Measurements from ENCODE around the gene ACSS3.

GRCh38 chr12:81125691-81126090 lies 47.8 kb downstream of the ACSS3 start:
- TF ChIP-seq SIN3A (IDR thresholded peaks at IDR 0.05; ENCODE audit: borderline replicate concordance, low read depth, low read length) (no peak), POLR2AphosphoS5 (IDR thresholded peaks at IDR 0.05; ENCODE audit: low read depth, low read length) (no peak), RXRA (IDR thresholded peaks at IDR 0.05; ENCODE audit: borderline replicate concordance, low read depth) (no peak), EP300 (IDR thresholded peaks at IDR 0.05; ENCODE audit: borderline replicate concordance in 1 of 2, low read depth in 1 of 2, low read length in 1 of 2) (no peak), MXI1 (IDR thresholded peaks at IDR 0.05; ENCODE audit: low read depth, low read length) (no peak)
- TF ChIP-seq, protein P1, sequence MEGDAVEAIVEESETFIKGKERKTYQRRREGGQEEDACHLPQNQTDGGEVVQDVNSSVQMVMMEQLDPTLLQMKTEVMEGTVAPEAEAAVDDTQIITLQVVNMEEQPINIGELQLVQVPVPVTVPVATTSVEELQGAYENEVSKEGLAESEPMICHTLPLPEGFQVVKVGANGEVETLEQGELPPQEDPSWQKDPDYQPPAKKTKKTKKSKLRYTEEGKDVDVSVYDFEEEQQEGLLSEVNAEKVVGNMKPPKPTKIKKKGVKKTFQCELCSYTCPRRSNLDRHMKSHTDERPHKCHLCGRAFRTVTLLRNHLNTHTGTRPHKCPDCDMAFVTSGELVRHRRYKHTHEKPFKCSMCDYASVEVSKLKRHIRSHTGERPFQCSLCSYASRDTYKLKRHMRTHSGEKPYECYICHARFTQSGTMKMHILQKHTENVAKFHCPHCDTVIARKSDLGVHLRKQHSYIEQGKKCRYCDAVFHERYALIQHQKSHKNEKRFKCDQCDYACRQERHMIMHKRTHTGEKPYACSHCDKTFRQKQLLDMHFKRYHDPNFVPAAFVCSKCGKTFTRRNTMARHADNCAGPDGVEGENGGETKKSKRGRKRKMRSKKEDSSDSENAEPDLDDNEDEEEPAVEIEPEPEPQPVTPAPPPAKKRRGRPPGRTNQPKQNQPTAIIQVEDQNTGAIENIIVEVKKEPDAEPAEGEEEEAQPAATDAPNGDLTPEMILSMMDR (IDR thresholded peaks at IDR 0.05) = no peak
